ENCODE results near the gene METTL9. TPM values are rescaled to one million over a fixed set of nuclear protein-coding genes. Genes with fewer than 3 reads are reported as not detected.
"Not testable (repeated sequence)": the region's sequence is repeated elsewhere in the genome, so short reads cannot be mapped to it uniquely, and the experiment has no call there.

The METTL9 gene
- total RNA-seq, 4 donors from 2014 or later = 59.2 to 75.8 (median 70.3) TPM

- DNase-seq = peak in 1 of 3 donors; percentile 25
- Histone ChIP-seq H3K27me3 (no peaks in the 10 kb centered on the region), H3K4me3 (no peak overlapping the region), H3K9me3 (no peaks in the 10 kb centered on the region), H3K27ac (no peak overlapping the region), H3K36me3 (no peaks in the 10 kb centered on the region), H3K4me1 (peaks cover 0 to 5% (median 0%) of the 10 kb centered on the region in 4 donors)
- TF ChIP-seq CTCF (IDR thresholded peaks at IDR 0.05) = no peak
- no peak for TF ChIP-seq POLR2A (IDR thresholded peaks at IDR 0.05)
These were observed 38.9 kb upstream of the METTL9 start for GRCh38 chr16:21560462-21560861.

DNA sequence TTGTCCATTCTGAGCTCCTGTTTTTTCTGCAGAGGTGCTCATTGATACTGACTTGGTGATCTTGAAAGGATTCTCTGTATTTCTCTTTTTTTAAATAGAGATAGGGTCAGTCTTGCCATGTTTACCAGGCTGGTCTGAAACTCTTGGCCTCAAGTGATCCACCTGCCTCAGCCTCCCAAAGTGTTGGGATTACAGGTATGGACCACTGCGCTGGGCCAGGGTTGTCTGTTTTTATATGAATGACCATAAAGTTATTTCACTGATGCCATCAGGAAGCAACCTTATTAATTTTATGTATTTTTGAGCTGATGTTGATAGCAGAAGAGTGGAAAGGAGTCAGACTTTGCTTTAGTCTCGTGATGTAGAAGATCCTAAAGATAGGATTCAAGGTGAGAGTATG, 35.7 kb upstream of the METTL9 start:
- H3K4me3 ChIP-seq = no peak overlapping the region
- H3K27ac ChIP-seq = no peak overlapping the region
- H3K9me3 ChIP-seq = no peaks in the 10 kb centered on the region
- H3K36me3 ChIP-seq = no peaks in the 10 kb centered on the region
- no peak for TF ChIP-seq POLR2A (IDR thresholded peaks at IDR 0.05)
- no peak for TF ChIP-seq CTCF (IDR thresholded peaks at IDR 0.05)
- no peaks in the 10 kb centered on the region for H3K27me3 ChIP-seq
- DNase-seq = no peak
- peaks cover 0 to 9% (median 0%) of the 10 kb centered on the region in 4 donors for H3K4me1 ChIP-seq

DNA sequence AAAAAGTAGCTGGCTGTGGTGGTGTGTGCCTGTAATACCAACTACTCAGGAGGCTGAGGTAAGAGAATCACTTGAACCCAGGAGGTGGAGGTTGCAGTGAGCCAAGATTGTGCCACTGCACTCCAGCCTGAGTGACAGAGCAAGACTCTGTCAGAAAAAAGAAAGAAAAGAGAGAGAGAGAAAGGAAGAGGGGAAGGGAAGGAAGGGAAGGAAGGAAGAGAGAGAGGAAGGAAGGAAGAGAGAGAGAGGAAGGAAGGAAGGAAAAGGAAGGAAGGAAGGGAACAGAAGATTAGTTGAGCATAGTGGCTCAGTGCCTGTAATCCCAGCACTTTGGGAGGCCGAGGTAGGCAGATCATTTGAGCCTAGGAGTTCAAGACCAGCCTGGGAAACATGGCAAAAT, 35.0 kb upstream of the METTL9 start:
- H3K4me1 ChIP-seq, H3K9me3 ChIP-seq, H3K27me3 ChIP-seq, H3K27ac ChIP-seq, H3K4me3 ChIP-seq, H3K36me3 ChIP-seq: not testable (repeated sequence)
- peak in 1 of 3 donors; percentile 18 for DNase-seq

DNA sequence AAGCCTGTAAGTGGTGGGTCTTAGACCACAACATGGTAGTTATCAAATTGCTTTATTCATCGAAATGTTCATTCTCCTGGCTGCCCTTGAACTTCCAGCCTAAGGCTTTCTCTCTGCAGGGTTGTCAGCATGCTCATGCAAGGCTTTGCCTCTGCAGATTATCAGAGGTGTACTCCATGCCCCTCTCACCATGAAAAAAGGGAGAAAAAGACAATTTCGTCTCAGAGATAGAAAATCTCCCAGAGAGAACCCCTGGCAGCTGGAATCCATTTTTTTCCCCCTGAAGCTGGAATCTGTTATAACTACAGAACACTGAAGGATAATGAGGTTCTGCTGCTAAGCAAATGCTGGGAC, 33.9 kb upstream of the METTL9 start:
- Histone ChIP-seq H3K4me3 (no peak overlapping the region), H3K4me1 (peaks cover 0 to 9% (median 0%) of the 10 kb centered on the region in 4 donors), H3K36me3 (no peaks in the 10 kb centered on the region), H3K9me3 (no peaks in the 10 kb centered on the region), H3K27ac (peak overlapping the region in 1 of 4 donors; percentile 18), H3K27me3 (no peaks in the 10 kb centered on the region)
- no peak for DNase-seq
- no peak for TF ChIP-seq CTCF (IDR thresholded peaks at IDR 0.05)
- TF ChIP-seq POLR2A (IDR thresholded peaks at IDR 0.05) = no peak

GRCh38 chr16:21565861-21566669, 33.3 kb upstream of the METTL9 start:
- DNase-seq = peak in 1 of 3 donors; percentile 64
- H3K27me3 ChIP-seq = no peaks in the 10 kb centered on the region
- H3K36me3 ChIP-seq = no peaks in the 10 kb centered on the region
- H3K4me3 ChIP-seq = no peak overlapping the region
- peaks cover 0 to 9% (median 0%) of the 10 kb centered on the region in 4 donors for H3K4me1 ChIP-seq
- peak overlapping the region in 1 of 4 donors; percentile 18 for H3K27ac ChIP-seq
- TF ChIP-seq POLR2A (IDR thresholded peaks at IDR 0.05) (no peak), CTCF (IDR thresholded peaks at IDR 0.05) (no peak)
- H3K9me3 ChIP-seq = no peaks in the 10 kb centered on the region

DNA sequence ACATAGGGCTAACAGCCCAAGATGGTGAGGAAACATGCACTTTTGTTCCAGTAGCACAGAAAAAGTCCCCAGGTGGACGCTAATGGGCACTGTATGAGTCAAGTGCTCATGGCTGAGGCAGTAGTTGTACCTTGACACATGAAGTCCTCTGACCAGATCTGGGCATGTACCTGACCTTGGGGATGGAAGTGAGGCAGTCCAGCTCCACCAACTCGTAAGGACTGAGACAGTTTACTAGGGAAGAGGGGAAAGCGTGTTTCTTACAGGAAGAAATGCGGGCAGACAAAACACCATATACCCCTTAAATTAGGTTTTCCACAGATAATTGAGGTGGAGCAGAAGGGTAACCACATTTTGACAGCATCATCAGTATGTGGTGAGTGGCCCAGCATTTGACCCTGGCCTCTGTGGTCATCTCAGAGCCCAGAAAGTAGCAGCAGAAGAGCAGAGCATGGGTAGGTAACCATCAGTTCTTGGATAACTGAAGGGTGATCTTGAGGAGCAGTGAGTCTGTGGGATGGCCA, 32.4 kb upstream of the METTL9 start:
- H3K27ac ChIP-seq = no peak overlapping the region

DNA sequence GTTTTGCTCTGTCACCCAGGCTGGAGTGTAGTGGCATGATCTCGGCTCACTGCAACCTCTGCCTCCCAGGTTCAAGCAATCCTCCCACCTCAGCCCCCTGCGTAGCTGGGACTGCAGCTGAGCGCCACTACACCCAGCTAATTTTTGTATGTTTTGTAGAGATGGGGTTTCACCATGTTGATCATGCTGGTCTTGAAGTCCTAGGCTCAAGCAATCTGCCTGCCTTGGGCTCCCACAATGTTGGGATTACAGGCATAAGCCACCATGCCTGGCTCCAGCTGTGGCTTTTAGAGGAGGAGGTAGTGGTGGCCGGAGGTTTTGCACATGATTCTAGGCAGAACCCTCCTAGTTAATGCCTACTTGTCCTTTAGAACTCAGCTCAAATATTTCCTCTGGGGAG, 31.9 kb upstream of the METTL9 start:
- H3K36me3 ChIP-seq, H3K4me3 ChIP-seq, H3K27ac ChIP-seq, H3K27me3 ChIP-seq, H3K4me1 ChIP-seq, H3K9me3 ChIP-seq: not testable (repeated sequence)
- peak in 1 of 3 donors; percentile 37 for DNase-seq

More for the DNA sequence above, 32.4 kb upstream of the METTL9 start:
- H3K36me3 ChIP-seq = no peaks in the 10 kb centered on the region
- no peaks in the 10 kb centered on the region for H3K27me3 ChIP-seq
- no peak overlapping the region for H3K4me3 ChIP-seq
- H3K9me3 ChIP-seq = no peaks in the 10 kb centered on the region
- peak in 1 of 3 donors; percentile 57 for DNase-seq
- H3K4me1 ChIP-seq = peaks cover 0 to 9% (median 0%) of the 10 kb centered on the region in 4 donors
- TF ChIP-seq CTCF (IDR thresholded peaks at IDR 0.05) = no peak
- TF ChIP-seq POLR2A (IDR thresholded peaks at IDR 0.05) = no peak

Measured in Peyer's patch (tissue), 4 donors.